GM12892 (cell line): ENCODE measurements around the gene ZNF638.

Experiments used
- POLR2AphosphoS5 ChIP-seq: IDR thresholded peaks from 2 replicates; pipeline ENCODE4 v1.6.1; 2011; ENCODE audit warnings: low read depth, low read length, control low read depth
- TAF1 ChIP-seq: IDR thresholded peaks from 2 replicates; pipeline ENCODE4 v1.6.1; 2011; ENCODE audit warnings: low read depth, mild to moderate bottlenecking, control low read depth, low read length, borderline replicate concordance

- no peak for TF ChIP-seq TAF1
- no peak for TF ChIP-seq POLR2AphosphoS5
Observed at GRCh38 chr2:71476495-71476894, 144.9 kb downstream of the ZNF638 start.
